HG03342 (cell line): ENCODE data around the gene PCBP3.
"Not testable (repeated sequence)": the region's sequence is repeated elsewhere in the genome, so short reads cannot be mapped to it uniquely, and the experiment has no call there.

Source experiments
- ATAC-seq: cut with Tn5 transposase; IDR thresholded peaks from one replicate; pipeline ENCODE4 v1.9.1; 2021; ENCODE audit warnings: mild to moderate bottlenecking, moderate library complexity; ENCODE audit not compliant: unreplicated experiment

Gene PCBP3

DNA sequence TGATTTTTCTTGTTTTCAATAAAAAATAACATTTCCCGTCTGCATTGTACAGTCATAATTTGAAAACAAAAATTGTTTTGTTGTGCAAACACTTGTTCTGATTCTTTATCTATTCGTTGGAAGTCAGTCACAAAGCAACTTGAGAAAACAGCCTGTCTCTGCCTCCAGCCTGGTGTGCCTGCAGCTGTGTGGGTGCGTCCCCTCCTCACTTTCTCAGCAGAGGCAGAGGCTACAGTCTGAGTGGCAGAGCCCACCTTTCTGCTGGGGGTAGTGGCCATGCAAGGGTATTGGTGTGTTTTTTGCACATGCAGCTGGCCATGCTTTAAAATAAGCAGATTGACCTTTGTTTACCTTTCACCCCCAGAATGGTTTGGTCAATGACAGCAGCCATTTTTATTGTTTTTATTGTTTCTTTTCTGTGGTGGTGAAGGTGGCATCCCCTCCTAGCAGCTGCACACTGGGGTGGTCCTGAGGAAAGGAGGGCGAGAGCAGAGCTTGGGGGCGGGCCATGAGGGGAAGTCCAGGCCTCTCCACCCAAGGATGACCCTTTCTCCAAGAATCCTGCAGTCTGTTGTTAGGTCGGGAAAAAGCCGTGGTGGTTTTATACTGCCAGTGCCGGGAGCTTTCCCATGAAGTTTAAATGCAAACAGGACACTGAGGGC, 159.6 kb downstream of the PCBP3 start:
- no peak for ATAC-seq

GRCh38 chr21:45803618-45804340, 160.3 kb downstream of the PCBP3 start:
- no peak for ATAC-seq

DNA sequence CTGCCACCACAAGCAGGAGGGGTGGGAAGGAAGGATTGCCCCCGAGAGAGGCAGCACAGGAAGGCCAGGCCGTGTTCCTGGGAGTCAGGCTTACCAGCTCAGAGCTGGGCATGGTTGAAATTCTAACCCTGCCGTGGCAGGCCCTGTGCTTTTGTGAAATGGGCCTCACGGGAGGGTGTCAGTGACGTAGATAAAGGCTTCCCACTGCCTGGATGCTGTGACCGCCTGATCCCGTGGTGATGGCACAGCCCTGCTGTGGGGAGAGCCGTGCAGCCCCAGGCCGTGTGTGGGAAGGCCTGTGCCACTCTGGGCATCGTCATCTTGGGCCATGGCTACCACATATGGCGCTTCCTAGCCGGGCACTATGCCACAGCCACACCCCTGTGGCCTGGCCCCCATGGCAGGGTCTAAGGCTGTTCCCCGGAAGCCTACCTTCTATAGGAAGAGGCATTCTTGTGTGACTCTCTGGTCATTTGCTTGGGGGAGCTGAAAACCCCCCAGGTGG, 161.3 kb downstream of the PCBP3 start:
- no peak for ATAC-seq

GRCh38 chr21:45805321-45805720, 161.8 kb downstream of the PCBP3 start:
- ATAC-seq = no peak

DNA sequence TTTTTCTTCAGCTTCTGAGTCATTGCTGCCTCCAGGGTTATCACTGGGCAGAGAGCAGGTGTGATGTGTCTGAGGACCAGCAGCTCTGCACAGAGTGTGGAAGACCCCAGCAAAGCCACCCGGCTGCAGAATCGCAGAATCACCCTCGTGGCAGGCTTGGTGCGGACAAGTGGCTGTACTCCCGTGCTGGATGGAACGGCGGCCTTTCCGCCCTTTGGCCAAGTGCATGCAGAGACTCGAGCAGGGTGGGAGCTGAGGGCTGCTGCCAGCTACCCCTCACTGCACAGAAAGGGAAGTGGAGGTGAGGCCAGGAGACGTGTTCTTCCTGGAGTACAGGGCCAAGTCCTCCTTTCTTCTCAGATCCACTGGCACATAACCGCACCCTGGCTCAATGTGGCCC, 162.5 kb downstream of the PCBP3 start:
- no peak for ATAC-seq

DNA sequence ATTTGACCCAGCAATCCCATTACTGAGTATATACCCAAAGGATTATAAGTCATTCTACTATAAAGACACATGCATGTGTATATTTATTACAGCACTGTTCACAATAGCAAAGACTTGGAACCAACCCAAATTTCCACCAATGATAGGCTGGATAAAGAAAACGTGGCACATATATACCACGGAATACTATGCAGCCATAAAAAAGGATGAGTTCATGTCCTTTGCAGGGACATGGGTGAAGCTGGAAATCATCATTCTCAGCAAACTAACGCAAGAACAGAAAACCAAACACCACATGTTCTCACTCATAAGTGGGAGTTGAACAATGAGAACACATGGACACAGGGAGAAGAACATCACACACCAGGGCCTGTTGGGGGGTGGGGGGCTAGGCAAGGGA, 165.1 kb downstream of the PCBP3 start:
- not testable (repeated sequence) for ATAC-seq

- ATAC-seq = no peak
These were observed 165.9 kb downstream of the PCBP3 start for GRCh38 chr21:45809421-45809820.

GRCh38 chr21:45811136-45811535, 167.6 kb downstream of the PCBP3 start:
- no peak for ATAC-seq

DNA sequence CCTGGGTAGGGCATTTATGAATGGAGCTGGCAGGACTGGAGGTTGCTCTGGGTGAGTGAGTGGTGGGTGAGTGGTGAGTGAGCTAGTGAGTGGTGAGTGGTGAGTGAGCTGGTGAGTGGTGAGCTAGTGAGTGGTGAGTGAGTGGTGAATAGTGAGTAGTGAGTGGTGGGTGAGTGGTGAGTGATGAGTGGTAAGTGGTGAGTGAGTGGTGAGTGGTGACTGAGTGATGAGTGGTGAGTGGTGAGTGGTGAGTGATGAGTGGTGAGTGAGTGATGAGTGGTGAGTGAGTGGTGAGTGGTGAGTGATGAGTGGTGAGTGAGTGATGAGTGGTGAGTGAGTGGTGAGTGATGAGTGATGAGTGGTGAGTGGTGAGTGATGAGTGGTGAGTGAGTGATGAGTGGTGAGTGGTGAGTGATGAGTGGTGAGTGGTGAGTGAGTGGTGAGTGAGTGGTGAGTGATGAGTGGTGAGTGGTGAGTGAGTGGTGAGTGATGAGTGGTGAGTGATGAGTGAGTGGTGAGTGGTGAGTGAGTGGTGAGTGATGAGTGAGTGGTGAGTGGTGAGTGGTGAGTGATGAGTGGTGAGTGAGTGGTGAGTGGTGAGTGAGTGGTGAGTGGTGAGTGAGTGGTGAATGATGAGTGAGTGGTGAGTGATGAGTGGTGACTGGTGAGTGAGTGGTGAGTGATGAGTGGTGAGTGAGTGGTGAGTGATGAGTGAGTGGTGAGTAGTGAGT, 170.8 kb downstream of the PCBP3 start:
- ATAC-seq = not testable (repeated sequence)

DNA sequence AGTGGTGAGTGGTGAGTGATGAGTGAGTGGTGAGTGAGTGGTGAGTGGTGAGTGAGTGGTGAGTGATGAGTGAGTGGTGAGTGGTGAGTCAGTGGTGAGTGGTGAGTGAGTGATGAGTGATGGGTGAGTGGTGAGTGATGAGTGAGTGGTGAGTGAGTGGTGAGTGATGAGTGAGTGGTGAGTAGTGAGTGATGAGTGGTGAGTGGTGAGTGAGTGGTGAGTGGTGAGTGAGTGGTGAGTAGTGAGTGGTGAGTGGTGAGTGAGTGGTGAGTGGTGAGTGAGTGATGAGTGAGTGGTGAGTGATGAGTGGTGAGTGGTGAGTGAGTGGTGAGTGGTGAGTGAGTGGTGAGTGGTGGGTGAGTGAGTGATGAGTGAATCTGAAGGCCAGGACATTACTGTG, 172.3 kb downstream of the PCBP3 start:
- ATAC-seq = not testable (repeated sequence)

GRCh38 chr21:45816794-45817193, 173.3 kb downstream of the PCBP3 start:
- no peak for ATAC-seq

DNA sequence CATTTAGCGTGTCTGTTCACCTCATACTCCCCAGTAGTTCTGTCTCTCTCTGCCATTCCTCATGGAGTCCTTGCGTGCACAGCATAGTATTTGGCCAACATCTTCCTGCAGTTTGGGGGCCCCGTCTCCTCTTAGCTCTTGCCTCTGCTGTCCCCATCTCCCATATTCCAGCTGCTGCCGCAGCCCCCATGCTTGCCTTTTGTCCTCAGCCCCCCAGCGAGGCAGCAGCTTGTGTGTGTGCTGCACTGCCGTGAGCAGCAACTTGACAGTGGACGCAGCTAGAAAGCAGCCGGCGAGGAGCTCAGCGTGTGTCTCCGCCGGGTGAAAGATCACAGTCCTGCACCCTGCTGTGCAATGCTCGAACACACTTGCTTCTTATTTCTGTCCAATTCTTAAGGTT, 173.8 kb downstream of the PCBP3 start:
- ATAC-seq = no peak

DNA sequence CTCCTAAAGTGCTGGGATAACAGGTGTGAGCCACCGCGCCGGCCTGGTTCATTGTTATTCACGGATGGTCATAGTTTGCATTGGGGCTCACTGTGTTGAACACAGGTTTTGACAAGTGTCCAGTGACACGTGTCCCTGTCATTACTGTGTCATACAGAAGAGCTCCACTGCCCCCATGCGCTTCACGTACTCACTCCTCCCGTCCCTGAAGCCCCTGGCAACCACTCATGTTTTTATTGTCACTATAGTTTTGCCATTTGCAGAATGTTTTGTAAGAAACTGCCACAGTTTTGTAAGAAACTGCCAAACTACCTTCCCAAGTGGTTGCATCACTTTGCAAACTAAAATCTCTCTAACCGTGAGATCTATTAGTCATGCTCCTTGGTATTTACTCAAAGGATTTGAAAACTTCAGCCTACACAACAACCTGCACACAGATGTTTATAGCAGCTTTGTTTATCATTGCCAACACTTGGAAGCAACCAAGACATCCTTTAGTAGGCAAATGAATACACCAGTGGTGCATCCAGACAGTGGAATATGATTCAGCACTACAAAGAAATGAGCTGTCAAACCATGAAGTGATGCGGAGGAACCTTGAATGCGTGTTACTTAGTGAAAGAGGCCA, 174.9 kb downstream of the PCBP3 start:
- no peak for ATAC-seq

DNA sequence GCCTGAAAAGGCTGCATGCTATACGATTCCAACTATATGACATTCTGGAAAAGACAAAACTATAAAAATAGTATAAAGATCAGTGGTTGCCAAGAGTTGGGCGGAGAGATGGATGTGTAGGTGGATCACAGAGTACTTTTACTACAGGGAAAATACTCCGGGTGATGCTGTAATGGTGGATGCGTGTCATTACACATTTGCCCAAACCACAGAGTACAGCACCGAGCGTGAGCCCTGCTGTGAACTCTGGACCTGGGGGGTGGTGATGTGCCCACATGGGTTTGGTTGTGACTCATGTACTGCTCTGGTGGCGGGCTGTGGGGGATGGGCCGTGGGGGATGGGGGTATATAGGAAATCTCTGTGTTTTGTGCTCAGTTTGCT, 175.4 kb downstream of the PCBP3 start:
- ATAC-seq = no peak

DNA sequence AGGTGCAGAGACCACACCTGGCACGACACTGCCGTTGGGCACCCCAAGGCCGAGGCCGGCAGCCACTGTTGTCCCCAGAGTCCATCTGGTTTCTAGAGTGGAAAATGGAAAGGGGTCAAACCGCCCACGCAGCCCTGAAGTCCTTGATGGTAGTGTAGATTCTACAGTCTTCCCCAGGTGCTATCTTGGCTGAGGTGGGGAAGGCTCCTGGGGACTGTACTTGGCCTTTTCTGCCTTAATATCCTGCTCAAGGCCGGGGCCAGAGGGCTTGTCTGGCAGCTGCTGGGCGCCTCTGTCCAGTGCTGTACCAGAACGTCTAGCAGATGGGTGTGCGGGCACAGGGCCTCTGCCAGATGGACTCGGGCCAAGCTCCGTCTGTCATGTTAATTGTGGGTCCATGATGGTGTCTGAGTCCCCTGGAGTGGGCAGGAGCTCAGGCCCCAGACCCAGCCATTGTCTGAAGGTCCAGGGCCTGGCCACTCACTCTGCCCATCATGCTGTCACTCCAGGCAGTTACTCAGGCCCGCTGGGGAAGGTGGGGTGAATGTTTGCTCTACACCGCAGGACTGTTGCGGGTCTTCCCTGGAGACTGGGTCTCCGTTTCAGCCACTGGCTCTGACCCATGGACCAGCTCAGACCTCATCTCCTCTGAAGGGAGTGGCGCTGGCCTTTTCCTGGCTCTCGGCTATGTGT, 176.1 kb downstream of the PCBP3 start:
- no peak for ATAC-seq

GRCh38 chr21:45820171-45821091, 176.9 kb downstream of the PCBP3 start:
- ATAC-seq = no peak

GRCh38 chr21:45821315-45821962, 177.9 kb downstream of the PCBP3 start:
- no peak for ATAC-seq

DNA sequence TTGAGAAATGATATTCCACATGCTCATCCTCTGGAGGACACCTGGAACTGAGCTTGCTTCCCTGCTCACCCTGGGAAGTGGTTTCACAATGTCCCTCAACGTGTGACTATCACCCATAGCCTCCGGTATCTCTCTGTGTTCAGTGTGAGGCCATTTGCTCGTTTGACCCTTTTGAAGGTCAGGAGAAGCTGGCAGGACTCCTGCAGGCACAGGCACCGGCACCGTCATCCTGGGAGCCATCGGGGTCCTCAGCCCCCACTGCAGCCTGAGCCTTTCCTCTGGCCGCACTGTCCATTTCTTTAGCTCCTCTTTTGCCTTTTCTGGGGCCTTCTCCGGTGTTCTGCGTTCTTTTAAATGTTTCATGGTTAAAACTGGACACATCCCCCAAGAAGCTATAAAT, 178.5 kb downstream of the PCBP3 start:
- no peak for ATAC-seq

DNA sequence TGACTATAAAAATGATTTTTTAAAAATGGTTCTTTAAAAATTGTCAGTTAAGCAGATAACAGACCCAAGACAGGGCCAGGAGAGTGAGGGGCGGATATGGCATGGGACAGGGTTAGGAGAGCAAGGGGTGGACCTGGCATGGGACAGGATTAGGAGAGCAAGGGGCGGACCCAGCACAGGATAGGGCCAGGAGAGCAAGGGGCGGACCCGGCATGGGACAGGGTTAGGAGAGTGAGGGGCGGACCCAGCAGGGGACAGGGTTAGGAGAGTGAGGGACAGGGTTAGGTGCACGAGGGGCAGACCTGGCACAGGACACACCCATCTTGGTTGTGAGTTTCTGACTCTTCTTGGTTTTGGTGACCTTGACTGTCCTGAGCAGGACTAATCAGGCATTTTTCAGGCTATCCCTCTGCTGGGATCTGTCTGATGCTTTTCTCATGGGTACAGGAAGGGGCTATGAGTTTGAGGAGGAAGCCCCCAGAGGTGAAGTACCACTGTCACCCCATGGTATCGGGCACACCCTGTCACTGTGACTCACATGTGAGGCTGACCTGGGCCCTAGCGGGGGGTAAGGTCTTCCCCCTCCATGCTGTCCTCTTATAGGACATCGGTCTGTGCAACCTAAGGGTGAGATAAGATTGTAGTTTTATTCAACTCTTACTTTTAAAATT, 179.0 kb downstream of the PCBP3 start:
- ATAC-seq = no peak
